ENCODE results near the gene DLG2.

- no peak for TF ChIP-seq CTCF (IDR thresholded peaks at IDR 0.05)
- TF ChIP-seq POLR2A (IDR thresholded peaks at IDR 0.05), result no peak
These were observed 1394.6 kb downstream of the DLG2 start for GRCh38 chr11:84232511-84232910.
